HG02870 (cell line): Measurements from ENCODE around the gene GABRP.
"Not testable (repeated sequence)": the region's sequence is repeated elsewhere in the genome, so short reads cannot be mapped to it uniquely, and the experiment has no call there.

Source experiments
- ATAC-seq: cut with Tn5 transposase; IDR thresholded peaks from one replicate; pipeline ENCODE4 v1.9.1; 2021; ENCODE audit warnings: mild to moderate bottlenecking, moderate library complexity; ENCODE audit not compliant: unreplicated experiment

Gene GABRP

GRCh38 chr5:170755679-170756456 is 27.7 kb upstream of the GABRP start:
- ATAC-seq = no peak

- ATAC-seq = no peak
Measured at GRCh38 chr5:170756691-170757090, 26.8 kb upstream of the GABRP start.

- no peak for ATAC-seq
Measured at GRCh38 chr5:170757182-170757601, 26.3 kb upstream of the GABRP start.

GRCh38 chr5:170757669-170758068 is 25.9 kb upstream of the GABRP start:
- no peak for ATAC-seq

- no peak for ATAC-seq
Measured at GRCh38 chr5:170758481-170758880, 25.0 kb upstream of the GABRP start.

GRCh38 chr5:170760113-170760512 is 23.4 kb upstream of the GABRP start:
- no peak for ATAC-seq

GRCh38 chr5:170761048-170761707 is 22.3 kb upstream of the GABRP start:
- ATAC-seq = no peak

GRCh38 chr5:170761708-170762066 is 21.8 kb upstream of the GABRP start:
- ATAC-seq = no peak

- ATAC-seq = not testable (repeated sequence)
Measured at GRCh38 chr5:170762298-170762697, 21.2 kb upstream of the GABRP start.

GRCh38 chr5:170765868-170766267 is 17.7 kb upstream of the GABRP start:
- not testable (repeated sequence) for ATAC-seq

- no peak for ATAC-seq
Measured at GRCh38 chr5:170769246-170769645, 14.3 kb upstream of the GABRP start.

GRCh38 chr5:170769898-170770416 is 13.6 kb upstream of the GABRP start:
- ATAC-seq = no peak

GRCh38 chr5:170771496-170771895 is 12.0 kb upstream of the GABRP start:
- no peak for ATAC-seq

GRCh38 chr5:170773024-170773985 is 10.2 kb upstream of the GABRP start:
- ATAC-seq = no peak

- no peak for ATAC-seq
Measured at GRCh38 chr5:170774831-170775230, 8.7 kb upstream of the GABRP start.

GRCh38 chr5:170781946-170782345 is 1.6 kb upstream of the GABRP start:
- ATAC-seq = no peak

- ATAC-seq = no peak
Measured at GRCh38 chr5:170782438-170782837, 1.1 kb upstream of the GABRP start.

- no peak for ATAC-seq
Measured at GRCh38 chr5:170785416-170785815, 1.9 kb downstream of the GABRP start.

GRCh38 chr5:170787216-170787615 is 3.7 kb downstream of the GABRP start:
- ATAC-seq = no peak

GRCh38 chr5:170788626-170789304 is 5.2 kb downstream of the GABRP start:
- no peak for ATAC-seq
